H1 (cell line): ENCODE measurements around the gene TMEM121B. TPM values are rescaled to one million over a fixed set of nuclear protein-coding genes. Genes with fewer than 3 reads are reported as not detected.

Experiments used
- polyA plus RNA-seq, 7 experiments: library from polyadenylated mRNA; depleted of rRNA in 3 of 7; stranded (reverse) in 5 of 7; unstranded in 2 of 7; fragments of >200 nt in 5 of 7; fragments of 200-250 nt in 2 of 7; gene quantifications; 1 replicate in 5 of 7; 2 replicates in 1 of 7; 4 replicates in 1 of 7; pipeline versions ENCODE4 v1.2.1 to v1.2.3, GENCODE V29; 2011 to 2013; ENCODE audit warnings: missing spikeins in 2 of 7, mixed read lengths in 2 of 7
- total RNA-seq: library from RNA; stranded (reverse); fragmentation: NEBNext Ultra II Directional; extraction: Animal tissue kit (Norgen Biotek cat#: 25700); gene quantifications from 2 replicates; pipeline ENCODE4 v1.2.1, GENCODE V29; 2021
- TF ChIP-seq, protein P1 (sequence below): IDR thresholded peaks from 2 replicates; pipeline ENCODE4 v1.6.1; 2011; ENCODE audit warnings: low read depth, mild to moderate bottlenecking, low read length; ENCODE audit not compliant: insufficient read depth

The TMEM121B gene
- total and polyA plus RNA-seq, 2 of the 8 experiments (the other 6 are each of a cell fraction or from before 2014, with no cell fraction given) = 4.3 to 6.9 TPM

DNA sequence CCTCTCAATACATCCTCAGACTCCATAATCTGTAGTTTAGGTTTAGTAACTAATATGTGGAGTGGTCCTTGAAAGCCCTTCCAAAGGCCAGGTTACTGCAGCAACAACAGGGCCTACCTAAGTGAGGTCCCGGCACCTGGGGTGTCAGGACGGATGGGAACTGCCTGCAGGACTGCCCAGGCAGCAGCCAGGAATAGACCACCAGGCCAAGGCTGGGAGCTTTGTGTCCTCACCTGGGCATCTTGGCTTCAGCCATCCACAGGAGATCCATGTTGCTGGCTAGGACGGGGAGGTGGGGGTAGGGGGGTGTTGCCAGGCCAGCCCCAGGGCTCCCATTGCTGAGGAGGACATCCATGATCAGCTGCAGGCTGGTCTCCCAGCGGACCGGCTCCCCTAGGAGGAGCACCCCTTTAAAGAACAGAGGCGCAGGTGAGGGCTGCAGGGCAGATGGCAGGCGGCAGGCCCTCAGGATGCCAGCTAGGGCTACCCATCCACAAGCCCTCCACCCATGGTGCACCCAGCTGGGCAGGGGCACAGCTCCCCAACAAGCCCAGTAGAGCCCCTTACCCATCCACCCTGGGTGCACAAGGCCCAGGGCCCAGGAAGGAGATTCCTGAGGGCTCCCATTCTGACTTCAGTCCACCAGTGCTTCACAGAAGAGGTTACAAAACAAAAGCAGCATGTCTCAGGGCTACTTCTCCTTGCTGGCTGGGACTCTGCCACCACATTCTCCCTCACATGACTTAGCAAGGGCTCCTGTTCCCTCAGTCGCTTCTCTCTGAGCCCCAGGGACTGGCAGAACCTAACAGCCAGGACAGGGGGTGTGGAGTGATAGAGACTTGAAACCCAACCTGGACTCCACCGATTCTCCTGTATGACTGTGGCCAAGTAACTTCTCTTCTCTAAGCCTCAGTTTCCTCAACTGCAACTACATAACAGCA is 19.9 kb upstream of the TMEM121B start (continued):
- TF ChIP-seq, protein P1, sequence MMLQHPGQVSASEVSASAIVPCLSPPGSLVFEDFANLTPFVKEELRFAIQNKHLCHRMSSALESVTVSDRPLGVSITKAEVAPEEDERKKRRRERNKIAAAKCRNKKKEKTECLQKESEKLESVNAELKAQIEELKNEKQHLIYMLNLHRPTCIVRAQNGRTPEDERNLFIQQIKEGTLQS = no peak
